GM18909 (cell line): ENCODE measurements around the gene SIRT6.
"Not testable (repeated sequence)": the region's sequence is repeated elsewhere in the genome, so short reads cannot be mapped to it uniquely, and the experiment has no call there.

Source experiments
- ATAC-seq: cut with Tn5 transposase; IDR thresholded peaks from one replicate; pipeline ENCODE4 v1.9.1; 2021; ENCODE audit warnings: mild to moderate bottlenecking; ENCODE audit not compliant: unreplicated experiment, poor library complexity

The SIRT6 gene

DNA sequence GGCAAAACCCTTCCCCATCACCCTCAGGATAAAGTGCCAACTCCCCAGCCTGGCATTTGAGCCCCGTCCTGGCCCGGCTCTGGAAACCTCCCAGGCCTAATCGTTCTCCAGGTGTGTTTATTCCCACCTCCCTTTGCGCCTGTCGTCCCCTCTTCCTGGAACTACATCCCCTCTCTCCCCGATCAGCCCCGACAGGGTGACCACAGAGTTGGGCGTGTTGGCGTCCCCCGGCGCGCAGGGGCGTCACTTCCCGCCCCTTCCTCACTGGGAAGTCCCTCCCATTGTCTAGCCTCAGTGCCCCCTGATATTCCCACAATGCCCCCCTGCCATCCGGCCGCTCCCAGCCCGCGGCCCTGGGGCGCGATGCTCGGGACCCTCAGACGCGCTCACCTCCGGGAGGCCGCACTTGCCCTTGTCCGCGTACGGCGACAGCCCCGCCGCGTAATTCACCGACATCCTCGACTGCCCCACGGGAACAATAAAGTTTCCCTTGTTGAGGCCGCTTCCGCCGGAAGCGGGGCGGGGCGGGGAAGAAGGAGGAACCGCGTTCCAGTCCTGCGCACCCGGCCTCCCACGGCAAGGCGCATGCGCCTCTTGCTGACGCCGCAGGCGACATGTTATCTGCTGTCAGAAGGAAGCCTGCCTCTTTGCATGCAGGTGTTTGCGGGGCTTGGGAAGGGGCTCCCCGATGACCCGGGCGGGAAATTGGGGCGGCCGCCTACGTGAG, at the start of gene SIRT6, which contains the start of gene ANKRD24:
TSS of gene SIRT6 (minus strand) at position 480 of the 727 bp plus-strand sequence. CDS start at position 456, 24 bp downstream.
TSS of gene ANKRD24 (plus strand) at position 606 of the 727 bp plus-strand sequence. CDS start 3,737 bp downstream, outside the sequence.
- ATAC-seq, result peak; percentile 79

DNA sequence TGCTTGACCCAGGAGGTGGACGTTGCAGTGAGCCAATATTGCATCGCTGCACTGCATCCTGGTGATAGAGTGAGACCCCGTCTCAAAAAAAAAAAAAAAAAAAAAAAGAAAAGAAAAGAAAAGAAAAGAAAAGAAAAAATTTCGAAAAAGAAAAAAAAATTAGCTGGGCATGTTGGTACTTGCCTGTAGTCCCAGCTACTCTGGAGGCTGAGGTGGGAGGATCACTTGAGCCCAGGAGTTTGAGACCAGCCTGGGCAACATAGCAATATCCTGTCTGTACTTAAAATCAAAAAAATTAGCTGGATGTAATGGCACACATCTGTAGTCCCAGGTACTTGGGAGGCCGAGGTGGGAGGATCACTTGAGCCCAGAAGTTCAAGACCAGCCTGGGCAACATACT, 49.8 kb upstream of the SIRT6 start:
- not testable (repeated sequence) for ATAC-seq

DNA sequence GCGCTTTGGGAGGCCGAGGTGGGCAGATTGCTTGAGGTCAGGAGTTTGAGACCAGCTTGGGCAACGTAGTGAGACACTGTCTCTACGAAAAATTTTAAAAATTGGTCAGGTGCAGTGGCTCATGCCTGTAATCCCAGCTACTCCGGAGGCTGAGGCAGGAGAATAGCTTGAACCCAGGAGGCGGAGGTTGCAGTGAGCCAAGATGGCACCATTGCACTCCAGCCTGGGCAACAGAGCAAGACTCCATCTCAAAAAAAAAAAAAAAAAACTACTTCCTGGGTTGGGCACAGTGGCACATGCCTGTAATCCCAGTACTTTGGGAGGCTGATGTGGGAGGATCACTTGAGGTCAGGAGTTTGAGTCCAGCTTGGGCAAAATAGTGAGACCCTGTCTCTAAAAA, 49.2 kb upstream of the SIRT6 start:
- ATAC-seq, result not testable (repeated sequence)

DNA sequence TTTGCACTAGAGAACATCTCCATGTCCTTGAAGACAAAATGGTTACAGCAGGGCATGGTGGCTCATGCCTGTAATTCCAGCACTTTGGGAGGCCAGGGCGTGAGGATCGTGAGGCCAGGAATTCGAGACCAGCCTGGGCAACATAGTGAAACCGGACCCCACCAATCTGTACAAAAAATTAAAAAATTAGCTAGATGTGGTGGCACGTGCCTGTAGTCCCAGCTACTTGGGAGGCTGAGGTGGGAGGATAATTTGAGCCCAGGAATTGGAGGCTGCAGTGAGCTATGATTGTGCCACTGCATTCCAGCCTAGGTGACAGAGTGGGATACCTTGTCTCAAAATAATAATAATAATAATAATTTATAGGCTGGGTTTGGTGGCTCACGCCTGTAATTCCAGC, 47.9 kb upstream of the SIRT6 start:
- ATAC-seq, result not testable (repeated sequence)

DNA sequence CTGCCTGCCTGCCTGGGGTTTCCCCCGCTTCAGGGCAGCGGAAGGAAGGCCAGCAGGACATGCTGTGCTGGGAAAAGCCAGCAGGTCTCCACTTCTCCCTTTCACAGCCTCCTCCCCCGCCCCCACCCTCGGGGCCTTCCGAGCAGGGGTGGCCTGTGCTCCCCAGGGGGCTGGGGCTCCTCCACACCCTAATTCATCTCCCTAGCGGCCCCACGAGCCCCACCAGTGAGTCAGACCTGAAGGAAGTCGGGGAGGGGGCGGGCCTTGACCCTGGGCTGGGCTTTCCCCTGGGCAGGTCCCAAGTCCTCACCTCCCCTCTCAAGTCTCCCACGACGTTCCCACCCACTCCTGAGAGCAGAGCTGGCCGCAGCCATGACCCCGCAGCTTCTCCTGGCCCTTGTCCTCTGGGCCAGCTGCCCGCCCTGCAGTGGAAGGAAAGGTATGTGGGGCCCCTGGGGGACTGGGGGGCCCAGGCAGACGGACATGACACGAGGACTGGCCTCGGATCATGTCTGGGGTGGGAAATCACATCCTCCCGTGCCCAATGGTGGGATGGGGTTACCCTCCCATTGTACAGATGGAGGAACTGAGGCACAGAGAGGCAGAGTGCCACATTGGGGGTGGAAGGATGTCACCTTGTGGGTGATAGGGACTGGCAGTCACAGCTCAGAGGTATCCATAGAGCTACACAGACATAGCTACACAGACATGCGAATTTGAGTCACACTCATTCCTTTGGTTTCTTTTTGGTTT, 47.0 kb upstream of the SIRT6 start, which contains the start of gene EBI3:
TSS of gene EBI3 (plus strand) at position 345 of the 753 bp plus-strand sequence. CDS start at position 373, 28 bp downstream.
- ATAC-seq, result peak; percentile 62

DNA sequence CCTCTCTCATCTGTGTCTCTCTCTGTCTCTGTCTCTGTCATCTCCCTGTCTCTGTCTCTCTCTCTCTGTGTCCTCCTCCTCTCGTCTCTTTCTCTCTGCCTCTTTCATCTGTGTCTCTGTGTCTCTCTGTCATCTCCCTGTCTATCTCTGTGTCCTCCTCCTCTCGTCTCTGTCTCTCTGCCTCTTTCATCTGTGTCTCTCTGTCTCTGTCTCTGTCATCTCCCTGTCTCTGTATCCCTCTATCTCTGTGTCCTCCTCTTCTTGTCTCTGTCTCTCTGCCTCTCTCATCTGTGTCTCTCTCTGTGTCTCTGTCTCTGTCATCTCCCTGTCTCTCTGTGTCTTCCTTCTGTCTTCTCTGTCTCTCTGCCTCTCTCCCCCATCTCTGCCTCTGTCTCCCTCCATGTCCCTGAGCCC, 46.4 kb upstream of the SIRT6 start:
- ATAC-seq, result no peak

DNA sequence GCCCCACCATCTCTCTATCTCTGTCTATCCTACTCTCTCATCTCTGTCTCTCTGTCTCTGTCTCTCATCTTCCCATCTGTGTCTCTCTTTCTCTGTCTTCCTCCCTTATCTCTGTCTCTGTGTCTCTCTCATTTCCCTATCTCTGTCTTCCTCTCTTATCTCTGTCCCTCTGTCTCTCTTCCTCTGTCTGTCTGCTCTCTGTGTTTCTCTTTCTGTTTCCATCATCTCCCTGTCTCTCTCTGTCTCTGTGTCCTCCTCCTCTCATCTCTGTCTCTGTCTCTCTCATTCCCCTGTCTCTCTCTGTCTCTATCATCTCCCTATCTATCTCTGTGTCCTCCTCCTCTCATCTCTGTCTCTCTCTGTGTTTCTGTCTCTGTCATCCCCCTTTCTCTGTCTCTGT, 45.4 kb upstream of the SIRT6 start:
- ATAC-seq, result no peak

DNA sequence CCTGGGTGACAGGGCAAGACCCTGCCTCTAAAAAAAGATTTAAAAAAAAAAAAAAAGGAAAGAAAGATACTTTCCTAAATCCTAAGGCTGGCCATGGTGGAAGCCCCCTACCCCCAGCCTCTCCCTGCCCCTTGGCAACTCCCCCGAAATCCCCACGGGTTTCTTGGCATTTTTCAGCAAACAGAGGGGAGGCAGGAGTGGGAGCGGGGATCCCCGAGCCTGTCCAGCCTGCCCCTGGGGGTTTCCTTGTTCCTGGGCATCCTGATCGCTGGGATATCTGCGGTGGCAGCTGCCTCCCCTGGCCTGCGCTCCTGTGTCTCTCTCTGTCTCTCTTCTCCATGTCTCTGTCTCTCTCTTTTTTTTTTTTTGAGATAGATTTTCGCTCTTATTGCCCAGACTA, 43.5 kb upstream of the SIRT6 start:
- no peak for ATAC-seq

DNA sequence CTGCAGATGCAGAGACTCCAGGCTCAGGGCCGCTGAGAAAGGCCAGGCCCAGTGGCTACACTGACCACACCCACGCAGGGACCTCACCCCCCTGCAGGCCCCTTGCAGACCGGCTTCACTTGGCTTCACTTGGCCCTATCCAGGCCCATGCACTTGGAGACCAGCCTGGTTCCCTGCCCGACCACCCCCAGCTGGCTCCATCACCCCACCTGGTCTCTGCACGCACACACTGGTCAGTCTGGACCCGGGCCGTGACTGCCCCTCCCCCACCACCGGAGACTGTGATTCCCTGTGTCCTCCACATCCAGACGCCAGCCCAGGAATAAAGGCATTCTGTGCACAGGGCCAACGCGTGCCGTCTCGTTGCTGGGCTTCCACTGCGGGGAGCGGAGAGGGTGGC, 42.1 kb upstream of the SIRT6 start:
- ATAC-seq, result no peak

DNA sequence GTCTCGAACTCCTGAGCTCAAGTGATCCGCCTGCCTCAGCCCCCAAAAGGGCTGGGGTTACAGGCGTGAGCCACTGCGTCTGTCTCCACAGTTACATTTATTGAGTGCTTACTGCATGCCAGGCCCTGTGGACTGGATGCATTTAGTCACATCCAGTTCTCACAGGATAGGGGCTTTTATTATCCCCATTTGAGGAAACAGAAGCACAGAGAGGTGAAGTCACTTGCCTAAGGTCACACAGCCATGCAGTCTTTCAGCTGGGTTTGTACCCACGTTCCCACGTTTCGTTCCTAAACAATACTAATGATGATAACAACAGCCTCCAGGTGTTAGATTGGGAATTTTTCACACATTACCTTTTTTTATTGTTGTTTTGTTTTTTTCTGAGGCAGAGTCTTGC, 37.8 kb upstream of the SIRT6 start:
- no peak for ATAC-seq

DNA sequence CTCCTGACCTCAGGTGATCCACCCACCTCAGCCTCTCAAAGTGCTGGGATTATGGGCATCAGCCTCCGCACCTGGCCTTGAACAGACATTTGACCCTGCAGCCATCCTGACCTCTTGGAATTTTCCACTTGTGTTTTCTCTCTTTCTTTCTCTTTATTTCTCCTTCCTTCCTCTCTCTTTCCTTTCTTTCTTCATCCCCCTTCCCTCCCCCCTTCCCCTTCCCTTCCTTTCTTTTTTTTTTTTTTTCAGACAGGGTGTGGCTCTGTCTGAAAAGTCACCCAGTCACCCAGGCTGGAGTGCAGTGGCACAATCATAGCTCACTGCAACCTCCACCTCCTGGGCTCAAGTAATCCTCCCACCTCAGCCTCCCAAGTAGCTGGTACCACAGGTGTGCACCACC, 36.2 kb upstream of the SIRT6 start:
- ATAC-seq, result not testable (repeated sequence)

DNA sequence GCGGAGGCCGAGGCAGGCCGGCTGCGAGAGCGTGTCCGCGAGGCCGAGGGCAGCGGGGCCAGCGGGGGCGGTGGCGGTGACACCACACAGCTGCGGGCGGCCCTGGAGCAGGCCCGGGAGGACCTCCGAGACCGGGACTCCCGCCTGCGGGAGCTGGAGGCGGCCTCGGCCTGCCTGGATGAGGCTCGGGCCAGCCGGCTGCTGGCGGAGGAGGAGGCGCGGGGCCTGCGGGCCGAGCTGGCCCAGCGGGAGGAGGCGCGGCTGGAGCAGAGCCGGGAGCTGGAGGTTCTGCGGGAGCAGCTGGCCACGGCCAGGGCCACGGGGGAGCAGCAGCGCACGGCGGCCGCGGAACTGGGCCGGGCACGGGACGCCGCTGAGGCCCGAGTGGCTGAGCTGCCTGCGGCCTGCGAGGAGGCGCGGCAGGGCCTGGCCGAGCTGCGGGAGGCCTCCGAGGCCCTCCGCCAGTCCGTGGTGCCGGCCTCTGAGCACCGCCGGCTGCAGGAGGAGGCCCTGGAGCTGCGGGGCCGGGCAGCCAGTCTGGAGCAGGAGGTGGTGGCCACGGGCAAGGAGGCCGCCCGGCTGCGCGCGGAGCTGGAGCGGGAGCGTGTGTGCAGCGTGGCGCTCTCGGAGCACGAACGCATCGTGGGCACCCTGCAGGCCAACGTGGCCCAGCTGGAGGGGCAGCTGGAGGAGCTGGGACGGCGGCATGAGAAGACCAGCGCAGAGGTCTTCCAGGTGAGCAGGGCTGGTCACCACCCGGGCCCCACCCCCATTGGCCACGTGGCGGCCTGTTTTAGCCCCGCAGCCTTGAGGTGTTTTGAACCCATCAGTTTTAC, 35.3 kb upstream of the SIRT6 start:
- ATAC-seq, result no peak

DNA sequence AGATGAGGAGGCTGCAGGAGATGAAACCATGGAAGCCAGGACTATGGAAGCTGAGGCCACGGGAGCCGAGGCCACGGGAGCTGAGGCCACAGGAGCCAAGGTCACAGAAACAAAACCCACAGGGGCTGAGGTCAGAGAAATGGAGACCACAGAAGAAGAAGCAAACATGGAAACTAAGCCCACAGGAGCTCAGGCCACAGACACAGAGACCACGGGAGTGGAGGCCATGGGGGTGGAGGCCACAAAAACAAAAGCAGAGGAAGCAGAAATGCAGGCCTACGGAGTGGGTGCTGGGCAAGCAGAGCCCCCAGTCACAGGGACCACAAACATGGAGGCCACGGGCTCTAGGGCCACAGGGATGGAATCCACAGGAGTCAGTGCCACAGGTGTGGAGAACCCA, 34.5 kb upstream of the SIRT6 start:
- no peak for ATAC-seq

DNA sequence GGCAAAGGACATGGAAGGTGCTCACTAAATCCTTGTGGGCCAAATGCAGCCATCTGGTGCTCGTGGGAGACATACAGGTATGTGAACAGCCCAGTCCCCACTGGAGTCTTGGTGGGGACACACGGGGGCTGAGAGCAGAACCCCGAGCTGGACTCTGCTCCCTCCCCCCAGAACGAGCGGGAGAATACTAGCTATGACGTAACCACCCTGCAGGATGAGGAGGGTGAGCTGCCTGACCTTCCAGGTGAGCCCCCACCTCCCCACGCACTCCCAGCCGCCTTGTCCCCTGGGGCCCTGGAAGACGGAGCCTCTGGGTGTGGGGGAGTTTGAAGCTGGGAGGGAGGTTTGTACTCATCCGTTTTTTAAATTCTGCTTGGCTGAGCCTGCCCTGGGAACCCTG, 33.4 kb upstream of the SIRT6 start:
- no peak for ATAC-seq

DNA sequence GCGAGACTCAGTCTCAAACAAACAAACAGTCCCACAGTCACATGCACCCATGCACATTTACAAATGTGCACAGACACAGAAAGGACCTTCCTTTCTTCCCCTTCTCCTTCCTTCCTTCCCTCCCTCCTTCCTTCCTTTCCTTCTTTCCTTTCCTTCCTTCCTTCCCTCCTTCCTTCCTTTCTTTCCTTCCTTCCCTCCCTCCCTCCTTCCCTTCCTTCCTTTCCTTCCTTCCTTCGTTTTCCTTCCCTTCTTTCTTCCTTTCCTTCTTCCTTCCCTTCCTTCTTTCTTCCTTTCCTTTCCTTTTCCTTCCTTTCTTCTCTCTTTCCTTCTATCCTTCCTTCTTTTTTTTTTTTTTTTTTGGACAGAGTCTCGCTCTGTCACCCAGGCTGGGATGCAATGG, 30.8 kb upstream of the SIRT6 start:
- ATAC-seq, result no peak

DNA sequence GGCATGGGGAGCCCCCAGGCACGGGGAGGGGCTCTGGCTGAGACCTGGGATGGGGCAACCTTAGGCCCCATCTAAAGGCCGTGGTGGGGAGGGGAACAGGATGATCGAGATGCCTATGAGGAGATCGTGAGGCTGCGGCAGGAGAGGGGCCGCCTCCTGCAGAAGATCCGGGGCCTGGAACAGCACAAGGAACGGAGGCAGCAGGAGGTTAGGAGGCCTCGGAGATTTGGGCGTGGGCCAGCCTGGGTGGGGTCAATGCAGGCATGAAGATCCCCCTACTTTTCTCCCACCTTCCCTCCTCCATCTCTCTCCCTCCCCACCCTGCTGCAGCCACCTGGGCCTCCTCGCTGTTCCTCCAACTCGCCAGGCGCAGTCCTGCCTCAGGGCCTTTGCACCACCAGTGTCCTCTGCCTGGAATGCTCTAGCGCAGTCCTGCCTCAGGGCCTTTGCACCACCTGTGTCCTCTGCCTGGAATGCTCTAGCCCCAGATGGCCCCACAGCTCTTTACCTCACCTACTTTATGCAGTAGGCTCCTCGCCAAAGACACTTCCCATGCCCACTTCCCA, 27.9 kb upstream of the SIRT6 start:
- no peak for ATAC-seq

DNA sequence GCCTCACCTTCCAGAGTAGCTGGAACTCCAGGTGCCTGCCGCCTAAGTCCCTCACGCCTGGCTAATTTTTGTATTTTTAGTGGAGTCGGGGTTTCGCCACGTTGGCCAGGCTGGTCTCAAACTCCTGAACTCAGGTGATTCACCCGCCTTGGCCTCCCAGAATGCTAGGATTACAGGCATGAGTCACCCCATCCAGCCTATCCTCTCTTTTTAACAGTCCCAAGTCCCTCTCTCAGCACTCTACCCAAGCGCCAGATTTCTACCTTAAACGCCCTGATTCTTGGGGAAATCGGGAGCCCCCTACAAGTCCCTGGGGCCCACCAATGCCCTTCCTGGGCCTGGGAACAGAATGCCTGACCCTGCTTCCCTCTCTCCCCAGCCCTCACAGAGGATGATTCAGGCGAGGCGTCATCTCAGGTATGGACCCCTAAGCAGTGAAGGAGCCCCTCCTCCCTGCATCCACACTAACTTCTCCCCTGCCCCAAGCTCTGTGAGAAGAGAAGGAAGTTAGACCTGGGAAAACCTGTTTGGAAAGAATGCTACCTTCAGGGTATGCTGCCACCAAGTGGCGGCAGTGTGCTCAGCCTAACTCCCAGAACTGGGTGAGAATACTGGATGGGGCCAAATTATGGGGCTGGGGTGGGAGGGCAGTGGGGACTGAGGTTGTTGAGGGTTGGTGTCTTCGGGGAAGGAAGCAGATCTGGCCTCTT, 26.2 kb upstream of the SIRT6 start:
- ATAC-seq, result no peak

DNA sequence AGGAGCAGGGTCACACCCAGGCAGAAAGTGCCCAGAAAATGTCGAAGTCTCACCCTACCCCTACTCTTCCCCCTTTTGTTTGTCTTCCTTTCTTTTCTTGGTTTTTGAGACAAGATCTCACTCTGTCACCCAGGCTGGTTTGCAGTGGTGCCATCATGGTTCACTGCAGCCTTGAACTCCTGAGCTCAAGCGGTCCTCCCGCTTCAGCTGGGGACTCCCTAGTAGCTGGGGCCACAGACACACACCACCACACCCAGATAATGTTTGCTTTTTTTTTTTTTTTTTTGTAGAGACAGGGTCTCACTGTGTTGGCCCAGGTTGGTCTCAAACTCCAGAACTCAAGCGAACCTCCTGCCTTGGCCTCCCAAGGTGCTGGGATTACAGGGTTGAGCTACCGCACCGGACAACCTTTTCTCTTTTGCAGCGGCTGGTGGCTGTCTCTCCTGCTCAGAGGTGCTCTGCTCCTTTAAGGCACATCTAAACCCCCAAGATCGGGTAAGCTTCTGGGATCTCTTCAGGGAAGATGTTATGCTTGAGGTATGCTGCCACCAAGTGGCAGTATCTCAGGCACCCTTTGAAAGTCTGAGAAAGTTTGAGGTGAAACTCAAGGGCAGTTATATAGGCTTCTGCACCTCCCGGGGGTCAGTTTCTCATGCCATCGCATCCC, 24.6 kb upstream of the SIRT6 start:
- ATAC-seq, result no peak

DNA sequence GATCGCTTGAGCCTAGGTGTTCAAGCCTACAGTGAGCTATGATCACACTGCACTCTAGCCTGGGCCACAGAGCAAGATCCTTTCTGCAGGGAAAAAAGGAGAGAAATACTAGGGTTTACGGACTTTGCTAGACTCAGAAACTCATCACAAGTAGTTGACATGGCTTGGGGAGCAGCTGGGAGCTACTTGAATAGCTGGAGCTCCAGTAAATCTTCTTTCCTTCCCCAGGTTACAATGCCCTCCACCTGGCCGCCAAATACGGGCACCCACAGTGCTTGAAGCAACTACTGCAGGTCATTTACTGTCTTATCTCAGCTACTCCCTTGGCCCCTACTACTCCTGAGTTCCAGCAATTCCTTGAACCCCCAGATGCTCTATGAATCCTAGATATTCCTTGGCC, 19.4 kb upstream of the SIRT6 start:
- no peak for ATAC-seq
